Ishikawa (cell line): ENCODE measurements around the gene SNRNP200.

Experiments used
- CEBPB ChIP-seq: IDR thresholded peaks from 2 replicates; pipeline ENCODE4 v1.6.1; 2012
- CREB1 ChIP-seq: IDR thresholded peaks from 2 replicates; pipeline ENCODE4 v1.6.1; 2012; ENCODE audit warnings: low read depth
- EGR1 ChIP-seq: IDR thresholded peaks from 2 replicates; pipeline ENCODE4 v1.6.1; 2012
- EP300 ChIP-seq: IDR thresholded peaks from 2 replicates; pipeline ENCODE4 v1.6.1; 2012; ENCODE audit warnings: borderline replicate concordance
- FOXM1 ChIP-seq: IDR thresholded peaks from 2 replicates; pipeline ENCODE4 v1.6.1; 2012; ENCODE audit warnings: low read depth, borderline replicate concordance
- MAX ChIP-seq: IDR thresholded peaks from 2 replicates; pipeline ENCODE4 v1.6.1; 2012
- NFIC ChIP-seq: IDR thresholded peaks from 2 replicates; pipeline ENCODE4 v1.6.1; 2012
- RAD21 ChIP-seq: IDR thresholded peaks from 2 replicates; pipeline ENCODE4 v1.6.1; 2012; ENCODE audit warnings: low read depth
- REST ChIP-seq: IDR thresholded peaks from 2 replicates; pipeline ENCODE4 v1.6.1; 2012; ENCODE audit warnings: low read depth, mild to moderate bottlenecking
- TAF1 ChIP-seq: IDR thresholded peaks from 2 replicates; pipeline ENCODE4 v1.6.1; 2012; ENCODE audit warnings: low read depth, mild to moderate bottlenecking
- TCF12 ChIP-seq: IDR thresholded peaks from 2 replicates; pipeline ENCODE4 v1.6.1; 2012; ENCODE audit warnings: low read depth
- TEAD4 ChIP-seq: IDR thresholded peaks from 2 replicates; pipeline ENCODE4 v1.6.1; 2012
- USF1 ChIP-seq: IDR thresholded peaks from 2 replicates; pipeline ENCODE4 v1.6.1; 2012
- YY1 ChIP-seq: IDR thresholded peaks from 2 replicates; pipeline ENCODE4 v1.6.1; 2012; ENCODE audit warnings: low read depth
- ZBTB7A ChIP-seq: IDR thresholded peaks from 2 replicates; pipeline ENCODE4 v1.6.1; 2012; ENCODE audit warnings: low read depth

SNRNP200 gene

GRCh38 chr2:96274355-96275056 is 30.8 kb downstream of the SNRNP200 start:
- TF ChIP-seq MAX (no peak), CEBPB (no peak), RAD21 (no peak), EP300 (no peak), ZBTB7A (no peak), YY1 (no peak), USF1 (no peak), TCF12 (no peak), TAF1 (no peak), EGR1 (no peak), CREB1 (no peak), REST (no peak), NFIC (no peak), FOXM1 (no peak), TEAD4 (no peak)

GRCh38 chr2:96273763-96274162 is 31.6 kb downstream of the SNRNP200 start:
- TF ChIP-seq CREB1 (no peak), YY1 (no peak), TCF12 (no peak), RAD21 (no peak), ZBTB7A (no peak), USF1 (no peak), REST (no peak), NFIC (no peak), EGR1 (no peak), TEAD4 (no peak), EP300 (no peak)

GRCh38 chr2:96271995-96272394 is 33.4 kb downstream of the SNRNP200 start:
- TF ChIP-seq EP300 (no peak), ZBTB7A (no peak), CEBPB (no peak), REST (no peak), RAD21 (no peak), MAX (no peak), USF1 (no peak), YY1 (no peak)
